Cardiac muscle cell (in vitro differentiated cells and primary cell): Measurements from ENCODE around the gene PSMA5. TPM values are rescaled to one million over a fixed set of nuclear protein-coding genes. Genes with fewer than 3 reads are reported as not detected.

Experiments used
- DNase-seq, 2 donors: peaks; one replicate each; pipeline versions ENCODE4 v3.0.0 to v3.0.0-alpha.2; 2010 to 2017; ENCODE audit warnings: low read depth in 1 of 2, low spot score in 1 of 2
- H3K27ac ChIP-seq: fragments of 200-600 bp; sonication (generic); 2 replicates; pipeline ENCODE4 v1.5.1; 2016
- H3K27me3 ChIP-seq: fragments of 200-600 bp; sonication (generic); 2 replicates; pipeline ENCODE4 v1.6.0; 2016; ENCODE audit warnings: control low read depth
- H3K36me3 ChIP-seq: fragments of 200-600 bp; sonication (generic); 2 replicates; pipeline ENCODE4 v1.5.1; 2016; ENCODE audit warnings: control low read depth
- H3K4me1 ChIP-seq: fragments of 200-600 bp; sonication (generic); 2 replicates; pipeline ENCODE4 v1.8.1; 2017; ENCODE audit warnings: low read depth, mild to moderate bottlenecking, mixed run types
- H3K4me3 ChIP-seq: fragments of 200-600 bp; sonication (generic); 2 replicates; pipeline ENCODE4 v1.5.1; 2016; ENCODE audit warnings: mild to moderate bottlenecking
- H3K9me3 ChIP-seq: fragments of 200-600 bp; sonication (generic); 2 replicates; pipeline ENCODE4 v1.5.1; 2017; ENCODE audit warnings: low read depth, mild to moderate bottlenecking, control low read depth
- CTCF ChIP-seq: IDR thresholded peaks from 2 replicates; pipeline ENCODE4 v1.5.1; 2012; ENCODE audit warnings: low read depth, mild to moderate bottlenecking, low read length
- polyA plus RNA-seq: library from polyadenylated mRNA; unstranded; fragments of >200 nt; fragmentation: Nextera tagmentation; extraction: Ambion mirVana; gene quantifications from 2 replicates; pipeline ENCODE4 v1.2.1, GENCODE V29; 2016
- total RNA-seq: library from RNA; depleted of rRNA; stranded (reverse); fragments of >200 nt; gene quantifications from 2 replicates; pipeline ENCODE4 v1.2.3, GENCODE V29; 2016

The PSMA5 gene
- total and polyA plus RNA-seq, 2 experiments from 2014 or later, result 24.8 to 103 TPM

- H3K4me3 ChIP-seq, result no peak overlapping the region
- no peaks in the 10 kb centered on the region for H3K9me3 ChIP-seq
- H3K4me1 ChIP-seq, result peaks cover 18% of the 10 kb centered on the region
- H3K27me3 ChIP-seq, result no peaks in the 10 kb centered on the region
- peaks cover 15% of the 10 kb centered on the region for H3K36me3 ChIP-seq
- no peak for TF ChIP-seq CTCF
- no peak overlapping the region for H3K27ac ChIP-seq
- no peak for DNase-seq
Measured at GRCh38 chr1:109400035-109400655, 26.1 kb downstream of the PSMA5 start.

- Histone ChIP-seq H3K27ac (no peak overlapping the region), H3K9me3 (no peaks in the 10 kb centered on the region), H3K27me3 (no peaks in the 10 kb centered on the region), H3K36me3 (peaks cover 8% of the 10 kb centered on the region), H3K4me3 (no peak overlapping the region), H3K4me1 (peaks cover 23% of the 10 kb centered on the region)
- peak; percentile 72 to 74 for DNase-seq
- TF ChIP-seq CTCF, result peak; percentile 44
Measured at GRCh38 chr1:109399326-109399957, 26.8 kb downstream of the PSMA5 start.

- no peak for DNase-seq
- no peak for TF ChIP-seq CTCF
- no peaks in the 10 kb centered on the region for H3K27me3 ChIP-seq
- H3K36me3 ChIP-seq, result peaks cover 5% of the 10 kb centered on the region
- H3K4me1 ChIP-seq, result peaks cover 32% of the 10 kb centered on the region
- peak overlapping the region; percentile 79 for H3K27ac ChIP-seq
- H3K9me3 ChIP-seq, result no peaks in the 10 kb centered on the region
- peak overlapping the region; percentile 39 for H3K4me3 ChIP-seq
Measured at GRCh38 chr1:109398343-109399225, 27.7 kb downstream of the PSMA5 start.

GRCh38 chr1:109397581-109398342 is 28.5 kb downstream of the PSMA5 start, which contains the start of gene SORT1:
SORT1 (minus strand) TSS chr1:109397918; CDS start chr1:109397892, 26 bp downstream.
- Histone ChIP-seq H3K4me3 (peak within 1 kb of the TSS; percentile 51), H3K9me3 (no peaks in the 10 kb centered on the region), H3K4me1 (peaks cover 38% of the 10 kb centered on the region), H3K27ac (peak within 1 kb of the TSS; percentile 79), H3K27me3 (no peaks in the 10 kb centered on the region), H3K36me3 (peaks cover 5% of the 10 kb centered on the region)
- no peak for TF ChIP-seq CTCF
- peak; percentile 87 to 98 for DNase-seq
